Frontal cortex (tissue), 4 donors: ENCODE measurements around the gene HOXA5. TPM values are rescaled to one million over a fixed set of nuclear protein-coding genes. Genes with fewer than 3 reads are reported as not detected.

Source experiments
- DNase-seq, 2 donors: peaks; one replicate each; pipeline ENCODE4 v3.0.0; 2012; ENCODE audit warnings: low spot score in 2 of 2
- FAIRE-seq: peaks from 2 replicates; lab custom pipeline; 2012; peaks lifted over from hg19 to GRCh38; lab: Jason Lieb, UNC
- total RNA-seq: library from RNA; depleted of rRNA; stranded (reverse); fragments of >200 nt; gene quantifications from one replicate; pipeline ENCODE4 v1.2.3, GENCODE V29; 2014
- donor health status: control.
- donor health status: control.
- donor health status: control.

HOXA5 gene
- total RNA-seq, 1 donor from 2014 or later = not detected

GRCh38 chr7:27172315-27172774 is 28.9 kb upstream of the HOXA5 start:
- DNase-seq = no peak
- no peak for FAIRE-seq

DNA sequence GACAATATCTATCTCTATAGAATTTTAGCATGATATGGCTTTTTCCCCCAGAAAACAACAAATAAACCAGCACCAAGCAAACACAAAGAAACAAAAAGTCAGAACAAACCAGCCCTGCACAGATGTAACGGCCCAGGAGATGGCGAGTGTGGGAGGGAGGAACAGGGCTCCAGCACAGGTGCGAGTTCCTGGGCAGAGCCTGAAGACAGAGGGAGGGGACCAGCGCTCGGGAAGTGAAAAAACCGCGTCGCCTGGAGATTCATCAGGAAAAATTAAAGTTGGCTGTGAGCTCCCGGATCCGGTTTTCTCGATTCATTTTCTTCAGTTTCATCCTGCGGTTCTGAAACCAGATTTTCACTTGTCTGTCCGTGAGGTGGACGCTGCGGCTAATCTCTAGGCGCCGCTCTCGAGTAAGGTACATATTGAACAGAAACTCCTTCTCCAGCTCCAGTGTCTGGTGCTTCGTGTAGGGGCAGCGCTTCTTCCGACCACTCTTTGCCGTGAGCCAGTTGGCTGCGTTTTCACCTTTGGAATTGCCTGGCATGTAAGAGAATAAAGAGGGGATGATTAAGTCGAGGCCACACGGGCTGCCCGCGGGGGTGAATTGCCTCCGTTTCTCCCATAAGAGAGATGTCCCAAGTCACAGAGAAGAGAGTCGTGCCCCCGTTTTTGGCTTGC is 28.3 kb upstream of the HOXA5 start:
- DNase-seq (no peak), FAIRE-seq (no peak)

DNA sequence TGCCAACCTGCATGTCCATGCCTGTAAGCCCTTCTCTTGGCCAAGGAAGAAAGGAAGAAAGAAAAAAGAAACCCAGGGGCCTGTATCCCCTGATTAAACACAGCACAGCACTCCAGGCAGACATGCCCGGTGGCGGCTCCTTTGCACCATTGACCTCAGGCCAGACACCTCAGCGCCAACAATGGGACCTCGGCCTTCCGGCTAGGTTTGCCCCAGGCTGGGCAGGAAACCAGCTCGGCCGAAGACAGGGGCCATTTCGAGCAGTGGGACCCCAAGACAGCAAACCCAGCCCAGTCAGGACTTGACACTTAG is 27.8 kb upstream of the HOXA5 start:
- FAIRE-seq (no peak), DNase-seq (no peak)

GRCh38 chr7:27170426-27171324 is 27.2 kb upstream of the HOXA5 start:
- FAIRE-seq = no peak
- DNase-seq = no peak

DNA sequence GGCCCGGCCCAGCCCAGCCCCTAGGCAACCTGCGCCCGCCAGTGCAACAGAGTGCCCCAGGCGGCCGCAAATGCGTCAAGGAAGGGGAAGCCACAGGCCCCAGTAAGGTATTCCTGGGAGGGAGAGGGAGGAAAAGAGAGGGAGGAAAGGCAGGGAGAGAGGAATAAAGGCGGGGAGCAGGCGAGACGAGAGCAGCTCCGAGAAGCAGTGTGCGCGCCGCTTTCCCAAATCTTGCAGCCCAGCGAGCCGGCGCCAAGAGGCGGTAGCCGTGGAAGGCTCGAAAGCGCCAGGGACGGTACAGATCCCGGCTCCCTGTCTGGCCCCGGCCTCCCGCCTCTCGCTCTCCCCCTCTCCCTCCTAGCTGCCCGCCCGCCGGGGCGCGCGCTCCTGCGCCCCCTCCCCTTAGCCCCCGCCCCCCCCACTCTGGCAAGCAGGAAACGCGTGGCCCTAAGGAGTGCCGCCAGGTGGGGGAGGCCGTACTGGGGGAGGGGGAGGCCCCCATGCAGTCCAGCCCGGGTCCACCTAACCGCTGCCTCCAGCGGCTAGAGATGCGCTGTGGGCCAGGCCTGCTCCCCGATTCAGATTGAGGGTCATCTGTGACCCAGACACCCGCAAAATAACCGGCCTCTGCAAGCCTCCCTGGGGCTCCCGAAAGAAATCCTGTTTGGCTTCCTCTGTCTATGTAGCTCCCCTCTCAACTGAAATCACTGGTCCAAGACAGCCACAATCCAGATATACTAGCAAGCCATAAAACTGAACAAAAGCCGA is 26.4 kb upstream of the HOXA5 start:
- FAIRE-seq = no peak
- no peak for DNase-seq

GRCh38 chr7:27168265-27168947 is 24.9 kb upstream of the HOXA5 start:
- no peak for FAIRE-seq
- no peak for DNase-seq

- no peak for DNase-seq
- FAIRE-seq = no peak
These were observed 24.4 kb upstream of the HOXA5 start for GRCh38 chr7:27167916-27168264.

DNA sequence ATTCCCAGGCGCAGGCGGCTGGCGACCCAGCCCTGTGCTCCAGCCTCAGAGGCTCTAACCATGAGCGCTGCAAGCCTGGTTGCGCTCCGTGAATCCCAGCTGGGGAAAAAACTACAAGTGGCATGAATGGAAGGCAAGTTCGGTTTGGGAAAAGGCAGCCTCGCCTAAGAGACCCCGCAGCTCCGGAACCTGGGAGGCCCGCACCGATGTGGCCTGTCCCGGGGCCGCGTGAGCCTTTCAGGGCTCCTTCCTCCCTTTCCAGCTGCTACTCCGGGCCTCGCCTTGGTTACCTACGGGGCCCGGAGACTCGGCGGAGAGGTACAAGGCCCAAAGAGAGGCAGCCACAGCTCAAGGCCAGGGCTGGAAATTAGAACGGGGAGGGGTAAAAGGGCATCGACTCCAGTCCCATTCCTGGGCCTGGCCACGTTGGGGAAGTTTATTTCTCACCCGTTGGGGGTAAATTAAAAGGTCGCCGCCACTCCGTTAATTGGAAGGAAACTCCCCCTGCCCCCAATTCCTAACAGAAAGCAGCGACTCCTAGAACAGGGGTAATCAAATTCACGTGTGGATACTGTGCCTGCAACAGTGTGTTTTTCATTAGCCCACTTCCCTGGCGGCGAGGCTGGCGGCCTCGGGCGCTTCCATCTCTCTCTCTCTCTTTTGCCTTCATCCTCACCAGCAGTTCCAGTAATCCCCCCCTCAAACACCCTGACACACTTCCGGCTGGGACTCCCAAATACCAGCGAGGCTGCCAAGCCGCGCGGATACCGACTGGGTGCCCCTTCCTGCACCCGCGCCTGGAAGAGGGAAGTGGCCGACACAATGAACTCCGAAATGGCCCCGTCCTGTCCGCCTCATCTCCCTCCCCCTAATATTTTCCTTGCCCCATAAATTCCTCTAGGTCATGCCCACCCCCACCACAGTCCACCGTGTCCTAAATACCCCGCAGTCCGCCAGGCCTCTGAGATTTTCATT is 23.3 kb upstream of the HOXA5 start:
- FAIRE-seq = no peak
- no peak for DNase-seq

GRCh38 chr7:27165996-27166530 is 22.6 kb upstream of the HOXA5 start:
- FAIRE-seq = no peak

DNA sequence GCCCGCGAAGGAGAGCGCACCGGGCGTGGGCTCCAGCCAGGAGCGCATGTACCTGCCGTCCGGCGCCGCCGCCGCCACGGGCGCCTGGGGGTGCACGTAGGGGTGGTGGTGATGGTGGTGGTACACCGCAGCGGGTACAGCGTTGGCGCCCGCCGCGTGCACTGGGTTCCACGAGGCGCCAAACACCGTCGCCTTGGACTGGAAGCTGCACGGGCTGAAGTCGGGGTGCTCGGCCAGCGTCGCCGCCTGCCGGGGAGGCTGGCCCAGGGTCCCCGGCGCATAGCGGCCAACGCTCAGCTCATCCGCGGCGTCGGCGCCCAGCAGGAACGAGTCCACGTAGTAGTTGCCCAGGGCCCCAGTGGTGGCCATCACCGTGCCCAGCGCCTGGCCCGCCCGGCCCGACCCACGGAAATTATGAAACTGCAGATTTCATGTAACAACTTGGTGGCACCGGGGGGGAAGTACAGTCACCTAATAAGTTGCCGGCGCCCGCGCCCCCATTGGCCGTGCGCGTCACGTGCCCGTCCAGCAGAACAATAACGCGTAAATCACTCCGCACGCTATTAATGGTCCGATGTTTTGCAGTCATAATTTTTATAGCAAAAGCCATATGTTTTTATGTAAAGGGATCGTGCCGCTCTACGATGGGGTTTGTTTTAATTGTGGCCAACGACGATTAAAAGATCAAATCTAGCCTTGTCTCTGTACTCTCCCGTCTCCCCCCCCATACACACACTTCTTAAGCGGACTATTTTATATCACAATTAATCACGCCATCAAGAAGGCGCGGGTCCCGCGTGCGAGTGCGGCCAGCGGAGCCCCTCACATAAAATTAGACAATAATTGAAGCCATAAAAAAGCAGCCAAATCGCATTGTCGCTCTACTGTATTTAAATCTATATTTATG is 21.9 kb upstream of the HOXA5 start, which contains the start of gene HOXA9:
Gene HOXA9 (minus strand): TSS at position 449 of the 907 bp plus-strand sequence. CDS start 80 bp downstream, at position 369.
- FAIRE-seq (no peak), DNase-seq (no peak)

More at GRCh38 chr7:27165996-27166530, 22.6 kb upstream of the HOXA5 start:
- DNase-seq = no peak

DNA sequence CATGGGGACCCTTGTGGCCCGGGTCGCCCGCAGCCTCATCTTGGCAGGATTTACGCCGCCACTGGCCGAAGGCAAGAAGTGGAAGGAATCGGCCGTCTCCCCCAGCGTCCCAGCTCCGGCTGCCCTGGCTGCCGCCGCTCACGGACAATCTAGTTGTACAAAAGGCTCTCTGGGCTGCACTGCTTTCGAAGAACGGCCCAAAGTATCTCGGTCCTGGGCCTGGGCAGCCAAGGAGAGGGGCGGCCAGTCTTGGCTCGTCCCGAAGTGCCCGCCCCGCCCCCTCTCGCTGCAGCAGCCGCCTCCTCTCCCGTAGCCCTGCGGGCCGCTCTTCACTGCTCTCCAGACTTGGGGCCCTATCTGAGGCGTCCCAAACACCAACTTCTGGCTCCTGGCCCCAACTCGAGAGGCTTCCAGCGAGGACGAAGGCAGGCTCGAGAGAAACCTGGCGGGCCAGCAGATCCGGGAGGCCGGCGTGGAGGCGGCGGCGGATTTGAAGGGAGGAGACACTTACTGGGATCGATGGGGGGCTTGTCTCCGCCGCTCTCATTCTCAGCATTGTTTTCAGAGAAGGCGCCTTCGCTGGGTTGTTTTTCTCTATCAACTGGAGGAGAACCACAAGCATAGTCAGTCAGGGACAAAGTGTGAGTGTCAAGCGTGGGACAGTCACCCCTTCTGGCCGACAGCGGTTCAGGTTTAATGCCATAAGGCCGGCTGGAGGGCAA is 21.0 kb upstream of the HOXA5 start:
- FAIRE-seq (no peak), DNase-seq (no peak)

- DNase-seq (no peak), FAIRE-seq (no peak)
These were observed 20.5 kb upstream of the HOXA5 start for GRCh38 chr7:27164045-27164366.

DNA sequence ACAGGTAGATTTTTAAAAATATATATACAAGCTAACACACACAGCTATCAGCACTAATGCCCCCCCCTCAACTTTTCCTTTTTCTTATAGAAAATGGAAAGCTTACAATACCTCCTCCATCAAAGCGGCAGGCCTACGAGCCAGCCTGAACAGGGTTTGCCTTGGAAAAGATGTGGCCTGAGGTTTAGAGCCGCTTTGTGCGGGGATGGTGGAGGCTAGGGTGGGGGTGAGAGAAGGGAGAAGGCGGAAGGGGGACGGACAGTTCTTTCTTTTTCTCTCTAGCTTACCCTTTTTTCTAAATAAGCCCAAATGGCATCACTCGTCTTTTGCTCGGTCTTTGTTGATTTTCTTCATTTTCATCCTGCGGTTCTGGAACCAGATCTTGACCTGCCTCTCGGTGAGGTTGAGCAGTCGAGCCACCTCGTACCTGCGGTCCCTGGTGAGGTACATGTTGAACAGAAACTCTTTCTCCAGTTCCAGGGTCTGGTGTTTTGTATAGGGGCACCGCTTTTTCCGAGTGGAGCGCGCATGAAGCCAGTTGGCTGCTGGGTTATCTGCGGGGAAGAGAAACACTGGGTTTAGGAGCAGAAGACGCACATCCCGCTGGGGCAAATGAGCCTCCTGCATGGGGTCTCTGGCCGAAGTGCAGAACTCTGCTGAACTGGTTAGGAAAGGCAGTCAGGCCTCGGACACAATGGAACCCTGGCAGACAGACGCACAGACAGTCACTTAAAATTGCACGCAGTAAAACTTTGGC is 20.0 kb upstream of the HOXA5 start:
- FAIRE-seq (no peak), DNase-seq (no peak)

GRCh38 chr7:27162561-27163287 is 19.2 kb upstream of the HOXA5 start:
- DNase-seq (no peak), FAIRE-seq (no peak)

GRCh38 chr7:27161721-27162560 is 18.5 kb upstream of the HOXA5 start:
- DNase-seq (no peak), FAIRE-seq (no peak)
